Sciatic nerve (tissue), 2 donors: ENCODE results near the gene MUC5AC. TPM values are rescaled to one million over a fixed set of nuclear protein-coding genes. Genes with fewer than 3 reads are reported as not detected.
A peak's percentile ranks its signal among the peaks of the same experiment; 100 is the strongest.

Source experiments
- ATAC-seq: fragments of 200-7000 bp; cut with Tn5 transposase; one replicate; pipeline ENCODE4 v1.9.1; 2020; ENCODE audit warnings: mild to moderate bottlenecking, moderate library complexity
- DNase-seq: peaks from one replicate; pipeline ENCODE4 v3.0.0-alpha.2; 2020; ENCODE audit warnings: low spot score
- intact Hi-C: fragments of 100-400 bp; cut with DNase I; formaldehyde crosslinking; loops from one replicate; pipeline ENCODE4 v1.14.2; 2022
- total RNA-seq: library from RNA; stranded (reverse); fragmentation: NEBNext Ultra II Directional; extraction: Animal tissue kit (Norgen Biotek cat#: 25700); gene quantifications from one replicate; pipeline ENCODE4 v1.2.1, GENCODE V29; 2021
- donor health status: DM: no; HTN: no; CAD: no.
- donor health status: DM: no; HTN: no; CAD: no.

The MUC5AC gene
- total RNA-seq, 1 donor from 2014 or later = 0.27 TPM

GRCh38 chr11:1227551-1228100, 69.9 kb downstream of the MUC5AC start:
- intact Hi-C loops = no loop called here
- no peak for ATAC-seq
- DNase-seq = peak; percentile 55

DNA sequence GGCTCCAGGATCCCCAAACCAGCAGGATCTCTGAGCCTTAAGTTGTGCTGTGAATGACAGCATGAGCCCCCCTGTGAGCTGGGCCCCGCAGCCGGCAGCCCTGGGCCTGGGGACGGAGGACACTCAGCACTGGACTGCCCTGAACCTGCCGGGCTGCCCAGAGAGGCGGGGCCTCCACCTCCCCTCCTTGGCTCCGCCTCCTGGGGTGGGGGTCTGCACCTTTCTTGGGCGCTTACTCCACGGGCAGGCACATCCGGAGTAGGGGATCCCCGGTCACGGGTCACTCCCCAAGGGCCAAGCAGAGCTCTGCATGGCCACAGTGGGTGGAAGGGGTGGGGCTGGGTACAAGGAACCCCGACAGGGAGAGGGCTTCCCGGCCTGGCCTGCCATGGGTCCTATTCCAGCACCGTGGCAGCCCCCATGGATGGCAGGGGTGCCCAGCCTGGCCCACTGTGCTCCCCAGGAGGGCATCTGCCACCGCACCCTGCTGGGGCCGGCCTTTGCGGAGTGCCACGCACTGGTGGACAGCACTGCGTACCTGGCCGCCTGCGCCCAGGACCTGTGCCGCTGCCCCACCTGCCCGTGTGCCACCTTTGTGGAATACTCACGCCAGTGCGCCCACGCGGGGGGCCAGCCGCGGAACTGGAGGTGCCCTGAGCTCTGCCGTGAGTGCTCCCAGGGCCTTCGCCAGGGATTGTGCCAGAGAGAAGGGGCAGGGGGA, 70.5 kb downstream of the MUC5AC start:
- DNase-seq = peak; percentile 55
- no peak for ATAC-seq
- intact Hi-C loops = no loop called here

GRCh38 chr11:1228921-1229451, 71.2 kb downstream of the MUC5AC start:
- peak; percentile 51 for DNase-seq
- intact Hi-C loops = no loop called here
- no peak for ATAC-seq

- intact Hi-C loops = no loop called here
- DNase-seq = peak; percentile 45
- no peak for ATAC-seq
Observed at GRCh38 chr11:1229471-1230120, 71.8 kb downstream of the MUC5AC start.

DNA sequence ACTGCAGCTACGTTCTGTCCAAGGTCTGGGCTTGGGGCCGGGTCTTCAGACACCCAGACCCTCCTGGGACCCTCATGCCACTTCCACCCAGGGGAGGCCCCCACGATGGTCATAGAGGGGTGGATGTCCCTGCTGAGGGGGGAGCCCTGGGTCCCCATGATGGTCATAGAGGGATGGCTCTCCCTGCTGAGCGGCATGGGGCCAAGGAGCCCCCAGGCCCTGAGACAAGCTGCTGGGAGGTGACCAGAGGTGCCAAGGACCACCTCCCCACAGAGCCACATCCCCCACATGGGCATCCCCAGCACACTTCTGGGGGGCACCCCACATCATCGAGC, 72.3 kb downstream of the MUC5AC start:
- no peak for DNase-seq
- intact Hi-C loops = no loop called here
- no peak for ATAC-seq

DNA sequence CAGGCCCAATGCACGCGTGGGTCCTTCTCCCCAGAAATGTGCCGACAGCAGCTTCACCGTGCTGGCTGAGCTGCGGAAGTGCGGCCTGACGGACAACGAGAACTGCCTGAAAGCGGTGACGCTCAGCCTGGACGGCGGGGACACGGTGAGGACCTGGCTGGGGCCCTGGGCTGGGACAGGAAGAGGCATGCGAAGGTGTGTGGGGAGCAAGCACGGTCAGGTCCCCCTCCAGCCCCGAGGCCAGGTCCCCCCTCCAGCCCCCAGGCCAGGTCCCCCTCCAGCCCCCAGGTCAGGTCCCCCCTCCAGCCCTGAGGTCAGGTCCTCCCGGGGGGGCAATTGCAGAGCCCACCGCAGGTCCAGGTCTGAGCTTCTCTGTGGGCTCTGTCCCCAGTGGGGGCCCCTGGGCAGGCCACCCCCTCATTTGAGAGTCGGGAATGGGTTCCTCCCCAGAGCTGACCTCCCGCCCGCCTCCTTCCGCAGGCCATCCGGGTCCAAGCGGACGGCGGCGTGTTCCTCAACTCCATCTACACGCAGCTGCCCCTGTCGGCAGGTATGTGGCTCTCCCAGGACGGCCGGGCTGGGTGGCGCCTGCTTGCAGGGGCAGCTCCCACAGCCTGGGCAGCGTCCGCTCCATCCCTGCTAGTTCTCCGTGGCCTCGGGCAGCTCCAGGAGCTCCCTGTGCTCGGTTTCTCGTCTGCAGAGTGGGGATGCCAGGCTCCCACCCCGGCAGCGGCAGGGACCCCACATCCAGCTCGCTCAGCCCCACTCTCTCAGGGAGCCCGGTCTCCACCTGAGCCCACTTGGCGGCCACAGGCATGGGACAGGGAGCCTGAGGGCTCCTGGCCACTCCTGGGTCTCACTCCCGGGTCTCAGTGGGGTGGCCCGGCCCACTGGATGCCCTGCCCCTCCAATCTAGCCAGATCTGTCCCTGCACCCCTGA, 73.0 kb downstream of the MUC5AC start:
- peak; percentile 46 for DNase-seq
- no peak for ATAC-seq
- intact Hi-C loops = no loop called here

DNA sequence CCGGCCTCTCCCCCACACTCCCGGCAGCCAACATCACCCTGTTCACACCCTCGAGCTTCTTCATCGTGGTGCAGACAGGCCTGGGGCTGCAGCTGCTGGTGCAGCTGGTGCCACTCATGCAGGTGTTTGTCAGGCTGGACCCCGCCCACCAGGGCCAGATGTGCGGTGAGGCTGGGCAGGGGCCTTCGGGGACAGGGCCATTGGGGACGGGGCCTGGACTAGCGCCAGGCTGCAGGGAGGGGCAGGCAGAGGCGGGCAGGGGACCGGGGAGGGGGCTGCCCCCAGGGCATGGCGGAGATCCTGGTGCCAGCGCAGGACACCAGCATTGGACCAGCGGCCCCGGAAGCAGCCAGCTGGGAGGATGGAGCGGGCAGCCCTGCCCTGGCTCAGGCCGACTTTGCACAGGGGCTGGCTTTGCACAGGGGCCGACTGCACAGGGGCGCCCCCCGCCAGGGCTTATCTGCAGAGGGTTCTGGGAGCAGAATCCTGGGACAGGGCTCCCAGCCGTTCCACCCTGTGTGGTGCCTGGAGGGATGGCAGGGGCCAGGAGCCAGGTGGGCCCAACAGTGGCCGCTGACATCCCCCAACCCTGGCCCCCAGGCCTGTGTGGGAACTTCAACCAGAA, 73.8 kb downstream of the MUC5AC start:
- no peak for ATAC-seq
- intact Hi-C loops = no loop called here

DNA sequence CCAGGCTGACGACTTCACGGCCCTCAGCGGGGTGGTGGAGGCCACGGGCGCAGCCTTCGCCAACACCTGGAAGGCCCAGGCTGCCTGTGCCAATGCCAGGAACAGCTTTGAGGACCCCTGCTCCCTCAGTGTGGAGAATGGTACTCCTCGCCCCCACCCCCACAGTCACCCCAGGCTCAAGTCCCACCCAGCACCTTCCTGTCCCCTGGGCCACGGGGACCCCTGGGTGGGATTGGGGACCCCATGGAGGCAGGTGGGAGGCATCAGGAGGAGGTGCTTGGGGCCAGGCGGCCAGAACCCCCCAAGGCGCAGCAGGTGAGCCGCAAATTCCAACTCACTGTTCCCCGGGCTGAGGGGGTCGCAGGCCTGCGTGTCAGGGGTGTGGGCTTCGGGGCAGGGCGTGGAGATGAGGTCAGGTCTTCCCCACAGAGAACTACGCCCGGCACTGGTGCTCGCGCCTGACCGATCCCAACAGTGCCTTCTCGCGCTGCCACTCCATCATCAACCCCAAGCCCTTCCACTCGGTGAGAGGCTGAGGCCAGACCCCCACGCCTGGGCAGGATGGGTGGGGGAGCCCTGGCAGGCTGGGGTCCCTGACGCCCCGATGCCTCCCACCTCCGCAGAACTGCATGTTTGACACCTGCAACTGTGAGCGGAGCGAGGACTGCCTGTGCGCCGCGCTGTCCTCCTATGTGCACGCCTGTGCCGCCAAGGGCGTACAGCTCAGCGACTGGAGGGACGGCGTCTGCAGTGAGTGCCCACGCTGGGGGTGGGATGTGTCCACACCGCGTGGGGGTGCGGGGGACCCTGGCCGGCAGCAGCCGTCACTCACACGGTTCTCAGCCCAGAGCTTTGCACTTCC, 74.5 kb downstream of the MUC5AC start:
- intact Hi-C loops = no loop called here
- peak; percentile 40 for DNase-seq
- no peak for ATAC-seq

More for the DNA sequence above, 73.8 kb downstream of the MUC5AC start:
- DNase-seq = peak; percentile 51

DNA sequence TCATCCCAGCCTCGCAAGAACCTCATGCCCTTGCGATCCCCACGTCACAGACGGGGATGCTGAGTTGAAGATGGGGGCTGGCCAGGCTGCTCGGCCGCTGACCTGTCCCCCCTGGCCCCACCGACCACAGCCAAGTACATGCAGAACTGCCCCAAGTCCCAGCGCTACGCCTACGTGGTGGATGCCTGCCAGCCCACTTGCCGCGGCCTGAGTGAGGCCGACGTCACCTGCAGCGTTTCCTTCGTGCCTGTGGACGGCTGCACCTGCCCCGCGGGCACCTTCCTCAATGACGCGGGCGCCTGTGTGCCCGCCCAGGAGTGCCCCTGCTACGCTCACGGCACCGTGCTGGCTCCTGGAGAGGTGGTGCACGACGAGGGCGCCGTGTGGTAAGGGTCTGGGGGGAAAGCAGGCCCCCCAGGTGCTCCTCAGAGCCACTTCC, 75.1 kb downstream of the MUC5AC start:
- DNase-seq = peak; percentile 50
- intact Hi-C loops = no loop called here
- ATAC-seq = no peak

DNA sequence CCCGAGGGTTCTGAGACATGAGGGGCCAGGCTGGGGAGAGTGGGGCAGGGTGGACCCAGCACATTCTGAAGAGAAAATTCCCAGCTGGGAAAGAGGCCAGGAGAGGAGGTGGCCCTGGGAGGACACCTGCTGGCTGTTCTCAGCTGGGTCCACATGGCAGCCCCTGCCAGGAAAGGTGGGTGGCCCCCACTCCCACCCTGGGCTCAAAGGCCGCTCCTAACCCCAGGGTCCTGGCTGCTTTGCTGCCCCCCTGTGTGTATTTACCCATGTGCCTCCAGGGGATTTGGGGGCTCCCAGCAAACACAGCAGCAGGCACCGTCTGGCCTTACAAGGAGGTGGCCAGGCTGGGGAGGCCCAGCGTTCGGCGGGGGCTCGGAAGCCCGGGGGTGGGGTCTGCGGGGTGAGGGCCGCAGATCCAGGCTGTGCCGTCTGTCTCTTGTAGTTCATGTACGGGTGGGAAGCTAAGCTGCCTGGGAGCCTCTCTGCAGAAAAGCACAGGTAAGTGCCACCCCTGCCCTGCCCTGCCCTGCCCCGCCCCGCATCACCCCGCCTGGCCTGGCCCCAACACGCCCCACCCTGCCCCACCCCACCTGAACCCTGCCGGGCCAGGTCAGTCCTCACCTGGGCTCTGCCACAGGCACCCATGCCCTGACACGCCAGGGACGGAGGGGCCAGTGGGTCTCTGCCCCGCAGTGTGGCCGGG, 75.7 kb downstream of the MUC5AC start:
- DNase-seq (peak; percentile 45), ATAC-seq (no peak)
- intact Hi-C loops = no loop called here

GRCh38 chr11:1234054-1234720, 76.4 kb downstream of the MUC5AC start:
- ATAC-seq (no peak), DNase-seq (peak; percentile 46)
- intact Hi-C loops = no loop called here

GRCh38 chr11:1234771-1235305, 77.1 kb downstream of the MUC5AC start:
- intact Hi-C loops = no loop called here
- ATAC-seq (no peak), DNase-seq (peak; percentile 51)

DNA sequence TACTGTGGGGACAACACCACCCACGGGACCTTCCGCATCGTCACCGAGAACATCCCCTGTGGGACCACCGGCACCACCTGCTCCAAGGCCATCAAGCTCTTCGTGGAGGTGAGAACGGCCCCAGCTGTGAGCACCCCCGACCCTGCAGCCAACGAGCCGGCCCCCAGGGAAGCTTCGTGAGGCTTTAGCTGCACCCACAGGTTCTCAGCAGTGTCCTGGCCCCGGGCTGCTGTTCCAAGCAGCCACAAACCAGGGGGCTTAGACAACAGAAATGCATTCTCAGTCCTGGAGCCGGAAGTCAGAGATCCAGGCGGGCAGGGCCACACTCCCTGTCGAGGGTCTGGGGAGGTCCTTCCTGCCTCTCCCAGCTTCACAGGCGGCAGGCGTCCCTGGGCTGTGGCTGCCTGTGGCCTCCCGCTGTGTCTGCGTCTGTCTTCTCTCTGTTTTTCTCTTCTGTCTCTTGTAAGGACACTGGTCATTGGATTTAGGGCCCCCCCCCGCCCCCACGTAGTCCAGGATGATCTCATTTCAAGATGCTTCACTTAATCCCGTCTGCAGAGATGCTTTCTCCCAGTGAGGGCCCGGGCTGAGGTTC, 77.7 kb downstream of the MUC5AC start:
- intact Hi-C loops = no loop called here
- ATAC-seq (no peak), DNase-seq (no peak)

DNA sequence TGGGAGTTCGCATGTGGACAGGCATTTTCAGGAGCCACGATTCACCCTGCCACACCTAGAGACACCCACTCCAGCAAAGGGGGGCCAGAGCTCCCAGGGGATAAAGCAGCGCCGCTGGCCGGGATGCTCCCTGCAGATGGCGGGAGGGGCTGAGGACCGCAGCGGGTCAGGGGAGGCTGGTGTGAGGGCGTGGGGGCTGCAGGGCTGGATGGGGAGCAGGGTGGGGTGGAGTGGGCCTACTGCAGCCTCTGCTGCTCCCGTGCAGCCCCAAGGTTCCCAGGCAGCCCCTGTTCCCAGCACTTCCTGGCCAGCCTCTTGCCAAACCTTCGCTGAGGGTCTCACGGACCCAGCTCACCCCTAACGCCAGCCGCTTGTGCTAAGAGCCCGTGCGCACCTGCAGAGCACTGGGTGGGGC, 78.2 kb downstream of the MUC5AC start:
- ATAC-seq (no peak), DNase-seq (peak; percentile 47)
- intact Hi-C loops = no loop called here

DNA sequence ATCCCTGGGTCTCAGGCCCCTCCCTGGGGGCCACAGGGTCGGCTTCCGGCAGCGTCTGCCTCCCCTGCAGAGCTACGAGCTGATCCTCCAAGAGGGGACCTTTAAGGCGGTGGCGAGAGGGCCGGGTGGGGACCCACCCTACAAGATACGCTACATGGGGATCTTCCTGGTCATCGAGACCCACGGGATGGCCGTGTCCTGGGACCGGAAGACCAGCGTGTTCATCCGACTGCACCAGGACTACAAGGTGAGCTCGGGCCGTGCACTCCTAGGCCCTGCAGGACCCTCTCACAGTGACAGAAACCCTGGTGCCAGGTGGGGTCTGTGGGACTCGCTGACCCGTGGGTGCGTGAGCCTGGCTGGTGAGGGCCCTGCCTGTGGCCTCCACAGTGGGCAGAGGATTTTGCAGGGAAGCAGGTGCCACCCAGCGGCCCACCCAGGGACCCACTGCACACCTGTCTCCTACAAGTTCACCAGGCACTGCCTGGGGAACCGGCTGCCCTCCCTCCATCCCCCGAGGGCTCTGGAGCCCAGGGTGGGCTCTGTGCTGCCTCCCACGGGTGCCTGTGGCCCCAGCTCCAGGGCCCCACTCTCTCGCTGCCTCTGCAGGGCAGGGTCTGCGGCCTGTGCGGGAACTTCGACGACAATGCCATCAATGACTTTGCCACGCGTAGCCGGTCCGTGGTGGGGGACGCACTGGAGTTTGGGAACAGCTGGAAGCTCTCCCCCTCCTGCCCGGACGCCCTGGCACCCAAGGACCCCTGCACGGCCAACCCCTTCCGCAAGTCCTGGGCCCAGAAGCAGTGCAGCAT, 78.8 kb downstream of the MUC5AC start:
- ATAC-seq (no peak), DNase-seq (peak; percentile 40)
- intact Hi-C loops = no loop called here
